Stimulated activated naive CD8-positive, alpha-beta T cell treated with anti-CD3 and anti-CD28 coated beads, Interleukin-15, Interleukin-2, amounts not matched to agents 100 ng/mL and 50 ng/mL, for 24 hours (primary cell): Measurements from ENCODE around the gene TBX15.

Source experiments
- H3K27ac Mint-ChIP-seq: one replicate; pipeline ENCODE4 v1.8.0; 2021; ENCODE audit warnings: mild to moderate bottlenecking, mixed read lengths
- H3K27me3 Mint-ChIP-seq: one replicate; pipeline ENCODE4 v1.8.0; 2021; ENCODE audit warnings: mixed read lengths
- H3K36me3 Mint-ChIP-seq: one replicate; pipeline ENCODE4 v1.8.0; 2021; ENCODE audit warnings: low read depth, mixed read lengths
- H3K4me1 Mint-ChIP-seq: one replicate; pipeline ENCODE4 v1.8.0; 2021; ENCODE audit warnings: low read depth, mixed read lengths
- H3K4me3 Mint-ChIP-seq: one replicate; pipeline ENCODE4 v1.8.0; 2021; ENCODE audit warnings: mild to moderate bottlenecking, mixed read lengths
- H3K9me3 Mint-ChIP-seq: one replicate; pipeline ENCODE4 v1.8.0; 2021; ENCODE audit warnings: mixed read lengths

Gene TBX15

DNA sequence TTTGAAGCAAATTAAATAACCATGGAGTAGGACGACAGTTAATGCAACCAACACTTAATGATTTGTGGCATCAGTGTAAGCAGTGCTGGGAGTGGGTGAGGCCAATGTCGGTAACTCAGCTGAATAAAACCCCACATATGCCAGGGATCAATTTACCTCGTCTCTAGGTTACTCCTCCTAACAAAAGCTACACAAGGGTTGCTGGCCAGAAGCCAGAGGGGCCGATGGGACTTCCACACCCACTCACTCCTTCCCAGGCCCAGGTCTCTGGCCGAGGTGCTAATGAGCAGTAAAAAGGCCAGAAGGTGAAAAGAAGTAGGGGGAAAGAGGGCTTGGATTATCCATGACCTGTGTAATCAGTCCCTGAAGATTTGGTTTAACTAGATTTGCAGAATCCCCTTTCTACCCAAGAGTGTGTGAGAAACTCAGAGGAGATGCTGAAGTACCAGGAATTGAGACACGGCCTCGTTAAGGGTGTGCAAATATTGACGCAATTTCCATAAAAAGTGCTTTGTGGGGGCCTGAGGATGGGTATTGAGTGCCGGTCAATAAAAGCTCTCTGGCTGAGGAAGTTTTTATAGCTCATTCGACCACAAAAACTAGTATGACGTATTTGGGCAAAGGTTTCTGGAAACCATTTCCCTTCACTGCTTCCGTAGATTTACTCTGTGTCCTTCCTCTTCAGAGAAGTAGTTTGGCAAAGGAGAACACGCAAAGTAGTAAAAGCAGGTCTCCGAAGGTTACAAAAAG lies 145.5 kb downstream of the TBX15 start:
- Mint-ChIP-seq H3K27me3 (no peaks in the 10 kb centered on the region), H3K4me3 (no peak overlapping the region), H3K36me3 (no peaks in the 10 kb centered on the region), H3K27ac (no peak overlapping the region), H3K4me1 (no peaks in the 10 kb centered on the region), H3K9me3 (peaks cover 13% of the 10 kb centered on the region)

DNA sequence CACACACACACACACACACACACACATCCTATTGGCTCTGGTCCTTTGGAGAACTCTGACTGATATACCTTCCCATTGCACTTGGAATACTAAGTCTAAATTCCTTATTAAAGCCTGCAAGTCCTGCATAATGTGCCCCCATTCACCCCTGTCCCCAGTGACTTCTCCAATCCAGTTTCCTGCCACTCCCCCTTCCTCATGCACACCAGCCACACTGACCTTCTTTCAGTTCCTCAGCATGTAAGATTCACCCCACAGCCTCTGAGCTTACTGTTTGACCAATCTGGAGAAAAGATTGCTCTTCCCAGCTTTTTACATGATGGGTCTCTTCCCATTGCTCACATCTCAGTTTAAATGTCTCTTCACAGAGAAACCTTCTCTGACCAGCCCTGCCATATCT lies 146.6 kb downstream of the TBX15 start:
- H3K36me3 Mint-ChIP-seq, result no peaks in the 10 kb centered on the region
- no peak overlapping the region for H3K27ac Mint-ChIP-seq
- H3K4me3 Mint-ChIP-seq, result no peak overlapping the region
- H3K27me3 Mint-ChIP-seq, result no peaks in the 10 kb centered on the region
- peaks cover 13% of the 10 kb centered on the region for H3K9me3 Mint-ChIP-seq
- H3K4me1 Mint-ChIP-seq, result no peaks in the 10 kb centered on the region
